Measurements from ENCODE around the gene APAF1.

- TF ChIP-seq, protein P1, sequence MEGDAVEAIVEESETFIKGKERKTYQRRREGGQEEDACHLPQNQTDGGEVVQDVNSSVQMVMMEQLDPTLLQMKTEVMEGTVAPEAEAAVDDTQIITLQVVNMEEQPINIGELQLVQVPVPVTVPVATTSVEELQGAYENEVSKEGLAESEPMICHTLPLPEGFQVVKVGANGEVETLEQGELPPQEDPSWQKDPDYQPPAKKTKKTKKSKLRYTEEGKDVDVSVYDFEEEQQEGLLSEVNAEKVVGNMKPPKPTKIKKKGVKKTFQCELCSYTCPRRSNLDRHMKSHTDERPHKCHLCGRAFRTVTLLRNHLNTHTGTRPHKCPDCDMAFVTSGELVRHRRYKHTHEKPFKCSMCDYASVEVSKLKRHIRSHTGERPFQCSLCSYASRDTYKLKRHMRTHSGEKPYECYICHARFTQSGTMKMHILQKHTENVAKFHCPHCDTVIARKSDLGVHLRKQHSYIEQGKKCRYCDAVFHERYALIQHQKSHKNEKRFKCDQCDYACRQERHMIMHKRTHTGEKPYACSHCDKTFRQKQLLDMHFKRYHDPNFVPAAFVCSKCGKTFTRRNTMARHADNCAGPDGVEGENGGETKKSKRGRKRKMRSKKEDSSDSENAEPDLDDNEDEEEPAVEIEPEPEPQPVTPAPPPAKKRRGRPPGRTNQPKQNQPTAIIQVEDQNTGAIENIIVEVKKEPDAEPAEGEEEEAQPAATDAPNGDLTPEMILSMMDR (IDR thresholded peaks at IDR 0.05): no peak
- TF ChIP-seq EP300 (IDR thresholded peaks at IDR 0.05) (no peak), POLR2A (IDR thresholded peaks at IDR 0.05; ENCODE audit: low read depth) (no peak)
Observed at GRCh38 chr12:98645572-98646067, 530 bp downstream of the APAF1 start.

All from esophagus muscularis mucosa (tissue), 4 donors.